Fibroblast of villous mesenchyme (primary cell): ENCODE results near the gene OR52K1. TPM values are rescaled to one million over a fixed set of nuclear protein-coding genes. Genes with fewer than 3 reads are reported as not detected.
A peak's percentile ranks its signal among the peaks of the same experiment; 100 is the strongest.

ENCODE experiments used
- DNase-seq: peaks from one replicate; pipeline ENCODE4 v3.0.0-alpha.2; 2010; ENCODE audit warnings: low read depth
- H3K4me3 ChIP-seq: 2 replicates; pipeline ENCODE4 v1.5.1; 2011; ENCODE audit warnings: low read depth, mild to moderate bottlenecking, low read length
- total RNA-seq: library from RNA; depleted of rRNA; stranded (reverse); fragments of >200 nt; gene quantifications from 2 replicates; pipeline ENCODE4 v1.2.3, GENCODE V29; 2012
- TF ChIP-seq, protein P1 (sequence below): IDR thresholded peaks from 2 replicates; pipeline ENCODE4 v1.5.1; 2012; ENCODE audit warnings: low read depth, mild to moderate bottlenecking, low read length; ENCODE audit not compliant: insufficient read depth

Gene OR52K1
- total RNA-seq, 1 donor, result not detected

DNA sequence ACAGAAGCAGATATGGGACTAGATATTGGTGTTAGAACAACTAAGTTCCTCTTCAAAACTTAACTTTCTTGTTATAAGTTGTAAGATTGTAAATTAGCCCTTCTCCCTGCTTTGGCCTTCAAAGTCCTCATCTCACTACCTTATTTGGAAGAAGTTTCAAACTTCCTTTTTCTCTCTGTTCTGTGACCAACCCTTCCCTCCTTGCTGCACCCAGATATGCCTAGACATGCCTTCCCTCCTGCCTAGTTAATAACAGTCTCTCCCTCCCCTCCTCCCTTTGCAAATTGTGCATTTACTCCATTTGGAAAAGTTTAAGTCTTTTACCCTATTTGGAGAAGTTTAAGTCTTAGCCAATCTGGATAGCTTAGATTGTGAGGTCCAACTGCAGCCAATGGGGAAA is 28.4 kb upstream of the OR52K1 start:
- DNase-seq, result no peak
- TF ChIP-seq, protein P1, sequence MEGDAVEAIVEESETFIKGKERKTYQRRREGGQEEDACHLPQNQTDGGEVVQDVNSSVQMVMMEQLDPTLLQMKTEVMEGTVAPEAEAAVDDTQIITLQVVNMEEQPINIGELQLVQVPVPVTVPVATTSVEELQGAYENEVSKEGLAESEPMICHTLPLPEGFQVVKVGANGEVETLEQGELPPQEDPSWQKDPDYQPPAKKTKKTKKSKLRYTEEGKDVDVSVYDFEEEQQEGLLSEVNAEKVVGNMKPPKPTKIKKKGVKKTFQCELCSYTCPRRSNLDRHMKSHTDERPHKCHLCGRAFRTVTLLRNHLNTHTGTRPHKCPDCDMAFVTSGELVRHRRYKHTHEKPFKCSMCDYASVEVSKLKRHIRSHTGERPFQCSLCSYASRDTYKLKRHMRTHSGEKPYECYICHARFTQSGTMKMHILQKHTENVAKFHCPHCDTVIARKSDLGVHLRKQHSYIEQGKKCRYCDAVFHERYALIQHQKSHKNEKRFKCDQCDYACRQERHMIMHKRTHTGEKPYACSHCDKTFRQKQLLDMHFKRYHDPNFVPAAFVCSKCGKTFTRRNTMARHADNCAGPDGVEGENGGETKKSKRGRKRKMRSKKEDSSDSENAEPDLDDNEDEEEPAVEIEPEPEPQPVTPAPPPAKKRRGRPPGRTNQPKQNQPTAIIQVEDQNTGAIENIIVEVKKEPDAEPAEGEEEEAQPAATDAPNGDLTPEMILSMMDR, result no peak
- no peak overlapping the region for H3K4me3 ChIP-seq

DNA sequence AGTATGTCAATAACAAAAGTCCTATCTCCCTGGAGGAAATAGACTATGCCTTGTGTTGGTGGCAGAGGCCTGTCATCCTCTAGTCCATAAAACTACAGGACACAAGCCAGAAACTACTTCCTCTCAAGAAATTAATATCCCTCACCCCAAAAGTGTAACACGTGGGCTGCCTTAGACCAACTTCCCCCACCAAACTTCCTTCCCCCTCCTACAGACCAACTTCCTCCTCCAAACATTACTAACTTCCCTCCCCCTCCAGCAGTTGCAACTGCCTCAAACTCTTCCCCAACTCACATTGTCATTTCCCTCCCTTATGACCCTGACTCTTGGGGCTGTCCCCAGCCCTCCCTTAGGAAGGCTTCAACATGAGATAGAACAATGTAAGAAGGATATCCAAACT is 27.0 kb upstream of the OR52K1 start:
- no peak for DNase-seq
- no peak overlapping the region for H3K4me3 ChIP-seq
- TF ChIP-seq, protein P1, result no peak

DNA sequence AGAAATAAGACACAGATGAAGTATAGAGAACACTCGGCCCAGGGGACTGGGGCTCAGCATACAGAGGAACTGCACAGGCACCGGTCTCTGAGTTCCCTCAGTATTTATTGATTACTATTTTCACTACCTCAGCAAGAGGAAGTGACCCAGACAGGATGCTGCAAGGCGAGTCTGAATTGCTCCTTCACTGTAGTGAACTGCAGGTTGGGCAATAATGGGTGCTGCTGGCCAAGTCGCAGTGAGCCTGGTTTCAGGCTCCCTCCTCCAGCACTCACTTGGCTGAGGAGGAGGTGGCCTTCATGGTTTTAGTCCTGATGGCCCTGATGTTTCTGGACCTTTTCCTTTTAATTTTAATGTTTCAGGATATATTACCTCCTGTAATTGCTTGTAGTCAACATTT is 22.9 kb upstream of the OR52K1 start:
- no peak overlapping the region for H3K4me3 ChIP-seq
- TF ChIP-seq, protein P1, result no peak
- peak; percentile 33 for DNase-seq

DNA sequence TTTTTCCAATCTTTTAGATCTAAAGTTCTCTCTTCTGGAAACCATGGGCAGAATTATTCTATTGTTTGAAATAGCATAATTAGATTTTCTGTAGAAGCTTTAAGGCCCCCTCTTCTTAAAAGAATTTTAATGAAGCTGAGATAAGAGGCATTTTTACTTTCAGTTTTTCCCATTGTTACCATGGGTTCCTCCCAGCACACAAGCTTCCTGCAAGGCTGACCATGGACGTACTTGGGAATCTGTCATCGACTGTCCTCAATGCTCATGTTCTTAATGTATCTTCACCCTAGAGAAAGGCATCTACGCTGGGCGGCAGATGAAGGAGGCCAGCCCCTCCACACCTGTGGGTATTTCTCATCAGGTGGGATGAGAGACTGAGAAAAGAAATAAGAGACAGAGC is 22.3 kb upstream of the OR52K1 start:
- no peak for DNase-seq

DNA sequence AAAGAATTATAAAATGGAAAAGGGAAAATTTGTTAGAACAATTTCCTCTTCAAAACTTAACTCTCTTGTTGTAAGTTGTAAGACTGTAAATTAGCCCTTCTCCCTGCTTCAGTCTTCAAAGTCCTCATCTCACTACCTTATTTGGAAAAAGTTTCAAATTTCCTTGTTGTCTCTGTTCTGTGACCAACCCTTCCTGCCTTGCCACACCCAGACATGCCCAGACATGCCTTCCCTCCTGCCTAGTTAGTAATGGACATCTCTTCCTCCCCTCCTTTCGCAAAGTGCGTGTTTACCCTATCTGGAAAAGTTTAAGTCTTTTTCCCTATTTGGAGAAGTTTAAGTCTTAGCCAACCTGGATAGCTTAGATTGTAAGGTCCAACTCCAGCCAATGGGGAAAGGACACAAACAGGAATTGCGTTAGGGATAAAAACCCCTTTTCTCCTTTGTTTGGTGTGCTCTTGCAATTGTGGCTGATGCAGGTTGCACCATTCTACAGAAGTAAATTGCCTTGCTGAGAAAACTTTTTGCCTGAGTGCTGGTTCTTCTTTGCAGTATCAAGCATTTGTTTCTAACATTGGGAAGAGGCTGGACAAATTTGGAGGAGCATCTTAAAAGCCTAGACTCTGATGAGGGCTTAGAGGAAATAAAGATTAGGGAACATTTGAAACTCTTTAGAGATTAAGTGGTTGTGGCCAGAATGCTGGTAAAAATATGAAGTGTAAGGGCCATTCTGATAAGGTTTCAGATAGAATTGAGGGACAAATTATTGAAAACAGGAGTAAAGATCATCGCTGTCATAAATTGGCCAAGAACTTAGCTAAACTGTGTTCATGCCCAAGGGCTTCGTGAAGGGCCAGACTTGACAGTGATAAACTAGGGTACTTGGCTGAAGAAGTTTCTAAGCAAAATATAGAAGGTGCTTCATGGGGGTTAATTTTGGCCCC is 18.0 kb upstream of the OR52K1 start:
- TF ChIP-seq, protein P1, result no peak
- DNase-seq, result peak; percentile 18
- no peak overlapping the region for H3K4me3 ChIP-seq

More for the DNA sequence above, 22.3 kb upstream of the OR52K1 start:
- H3K4me3 ChIP-seq, result no peak overlapping the region
- TF ChIP-seq, protein P1, result no peak

DNA sequence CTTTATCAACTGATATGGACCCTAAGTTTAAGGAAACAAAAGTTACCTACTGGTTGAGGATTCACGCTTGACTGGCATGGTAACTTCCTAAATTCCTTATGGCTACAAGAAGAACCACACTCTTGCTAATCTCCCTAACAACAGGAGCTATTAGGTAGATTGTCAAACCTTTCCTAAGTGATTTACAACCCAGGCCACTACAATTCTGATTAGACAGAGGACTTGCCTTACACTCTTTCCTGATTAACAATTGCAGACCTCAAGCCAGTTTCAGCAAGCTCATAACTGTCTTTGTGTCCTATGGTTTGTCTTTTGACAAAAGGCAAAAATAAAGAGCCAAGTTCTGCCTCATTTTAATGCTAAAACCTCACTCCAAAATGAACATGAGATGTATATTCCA is 17.0 kb upstream of the OR52K1 start:
- TF ChIP-seq, protein P1, result no peak
- no peak for DNase-seq
- H3K4me3 ChIP-seq, result no peak overlapping the region
